HG02763 (cell line): ENCODE data around the gene MYO1D.
"Not testable (repeated sequence)": the region's sequence is repeated elsewhere in the genome, so short reads cannot be mapped to it uniquely, and the experiment has no call there.

Source experiments
- ATAC-seq: cut with Tn5 transposase; IDR thresholded peaks from one replicate; pipeline ENCODE4 v1.9.1; 2021; ENCODE audit warnings: mild to moderate bottlenecking, moderate library complexity; ENCODE audit not compliant: unreplicated experiment

The MYO1D gene

DNA sequence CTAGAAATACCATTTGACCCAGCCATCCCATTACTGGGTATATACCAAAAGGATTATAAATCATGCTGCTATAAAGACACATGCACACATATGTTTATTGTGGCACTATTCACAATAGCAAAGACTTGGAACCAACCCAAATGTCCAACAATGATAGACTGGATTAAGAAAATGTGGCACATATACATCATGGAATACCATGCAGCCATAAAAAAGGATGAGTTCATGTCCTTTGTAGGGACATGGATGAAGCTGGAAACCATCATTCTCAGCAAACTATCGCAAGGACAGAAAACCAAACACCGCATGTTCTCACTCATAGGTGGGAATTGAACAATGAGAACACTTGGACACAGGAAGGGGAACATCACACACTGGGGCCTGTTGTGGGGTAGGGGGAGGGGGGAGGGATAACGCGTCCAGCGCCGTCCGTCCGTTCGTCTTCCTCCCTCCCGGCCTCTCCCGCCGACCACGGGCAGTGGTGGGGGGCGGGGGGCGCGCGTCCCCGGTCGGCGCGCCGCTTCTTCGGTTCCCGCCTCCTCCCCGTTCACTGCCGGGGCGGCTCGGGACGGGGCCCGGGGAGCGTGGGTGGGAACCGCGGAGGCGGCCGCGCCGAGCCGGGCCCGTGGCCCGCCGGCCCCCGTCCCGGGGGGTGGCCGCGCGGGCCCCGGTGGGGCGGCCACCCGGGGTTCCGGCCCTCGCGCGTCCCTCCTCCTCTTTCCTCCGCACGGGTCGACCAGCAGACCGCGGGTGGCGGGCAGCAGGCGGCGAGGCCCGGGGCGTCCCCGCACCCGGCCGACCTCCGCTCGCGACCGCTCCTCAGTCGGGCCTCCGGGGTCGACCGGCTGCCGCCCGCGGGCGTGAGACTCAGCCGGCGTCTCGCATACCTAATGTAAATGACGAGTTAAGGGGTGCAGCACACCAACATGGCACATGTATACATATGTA lies 54.7 kb downstream of the MYO1D start:
- ATAC-seq = not testable (repeated sequence)

DNA sequence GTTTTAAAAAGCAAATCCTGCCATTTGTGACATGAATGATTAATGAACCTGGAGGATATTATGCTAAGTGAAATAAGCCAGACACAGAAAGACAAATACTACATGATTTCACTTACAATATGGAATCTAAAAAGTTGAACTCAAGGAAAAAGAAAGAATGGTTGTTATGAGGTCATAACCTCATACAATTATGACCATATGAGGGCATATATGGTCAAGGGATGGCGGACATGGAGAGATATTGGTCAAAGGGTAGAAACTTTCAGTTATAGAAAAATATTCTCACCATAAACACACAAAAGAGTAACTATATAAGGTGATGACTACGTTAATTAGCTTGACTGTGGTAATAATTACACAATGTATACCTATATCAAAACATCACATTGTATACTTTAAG lies 56.5 kb downstream of the MYO1D start:
- no peak for ATAC-seq

DNA sequence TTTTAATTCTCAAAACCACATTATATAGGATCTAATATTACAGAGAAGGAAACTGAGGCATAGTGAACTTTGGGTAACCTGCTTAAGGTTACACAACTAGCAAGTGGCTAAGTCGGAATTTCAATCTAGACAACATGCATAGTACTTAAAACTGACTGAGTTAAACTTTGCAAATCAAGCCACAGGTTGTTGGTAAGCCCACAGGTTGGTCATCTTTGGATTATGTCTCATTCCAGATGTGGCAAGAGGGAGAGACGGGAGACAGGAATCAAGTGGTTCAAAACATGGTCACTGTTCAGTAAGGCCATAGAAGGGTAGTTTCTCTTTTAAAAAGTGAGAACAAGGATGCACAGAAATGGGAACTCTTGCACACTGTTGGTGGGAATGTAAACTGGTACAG lies 57.1 kb downstream of the MYO1D start:
- ATAC-seq = no peak

DNA sequence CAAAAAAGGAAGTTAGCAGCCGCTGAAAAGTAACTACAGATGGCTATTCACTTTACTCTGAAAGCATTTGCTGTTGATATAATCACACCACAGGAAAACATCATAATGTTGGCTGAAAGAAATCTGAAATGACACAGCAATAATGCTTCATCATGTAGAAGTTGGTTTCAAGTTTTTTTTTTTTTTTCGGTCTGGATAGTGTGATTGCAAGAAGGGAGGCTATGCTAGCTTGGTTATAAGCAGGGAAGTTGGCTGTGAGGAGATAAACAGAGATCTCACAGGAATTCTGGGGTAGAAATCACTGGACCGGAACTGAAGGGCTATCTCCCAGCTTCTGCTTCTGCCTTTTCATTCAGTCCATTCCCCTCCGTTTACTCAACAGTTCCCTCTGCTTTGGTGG lies 57.9 kb downstream of the MYO1D start:
- ATAC-seq = no peak

DNA sequence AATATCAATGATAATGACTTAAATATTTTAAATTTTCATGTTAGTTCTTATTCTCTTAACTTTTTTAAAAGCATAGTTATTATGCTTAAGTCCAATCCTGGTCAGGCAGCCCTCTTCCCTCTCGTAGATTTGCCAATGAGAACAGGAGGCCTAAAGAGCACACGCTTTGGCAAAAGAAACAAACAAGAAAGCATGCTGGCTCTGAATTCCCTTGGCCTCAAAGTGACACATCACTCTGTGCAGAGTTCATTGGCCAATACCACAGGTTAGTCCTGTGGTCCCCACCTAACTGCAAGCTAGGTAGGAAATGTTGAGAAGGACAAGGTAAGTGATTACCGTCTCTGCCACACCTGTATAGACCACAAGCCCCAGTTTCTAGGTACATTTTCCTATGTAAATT lies 61.5 kb downstream of the MYO1D start:
- ATAC-seq = no peak

DNA sequence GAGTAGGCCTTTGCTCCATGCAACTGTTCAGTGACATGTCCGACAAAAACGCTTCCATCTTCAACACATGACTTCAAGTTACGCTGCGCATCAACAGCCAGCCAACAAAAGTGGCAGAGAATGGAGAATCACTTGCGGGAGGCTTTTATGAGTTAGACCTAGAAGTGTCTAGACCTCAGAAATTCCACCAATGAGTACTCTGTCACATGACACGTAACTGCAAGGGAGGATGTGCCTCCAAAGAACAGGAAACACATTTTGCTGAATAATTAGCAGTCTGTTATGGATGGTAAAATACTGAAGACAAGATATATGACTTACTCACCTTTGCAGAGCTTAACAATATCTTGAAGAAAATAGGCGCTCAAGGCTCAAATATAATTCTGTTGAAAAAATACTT lies 62.1 kb downstream of the MYO1D start:
- no peak for ATAC-seq

DNA sequence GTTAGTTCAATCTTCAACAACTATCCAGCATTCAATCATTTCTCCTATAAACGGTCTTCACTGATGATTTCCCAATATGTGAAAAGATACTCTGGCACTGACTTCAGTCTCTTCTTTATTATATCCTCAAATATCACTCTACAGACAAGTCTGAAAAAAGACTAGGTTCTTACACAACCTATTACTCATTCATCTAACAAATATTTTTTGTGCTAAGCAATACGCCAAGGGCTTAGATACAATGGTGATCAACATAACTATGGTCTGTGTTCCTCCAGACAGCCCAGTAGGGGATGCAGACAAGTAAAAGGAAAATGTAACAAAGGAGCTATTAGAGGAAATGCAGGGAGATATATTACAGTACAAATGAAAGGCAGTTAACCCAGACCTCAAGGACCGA lies 63.9 kb downstream of the MYO1D start:
- ATAC-seq = no peak

DNA sequence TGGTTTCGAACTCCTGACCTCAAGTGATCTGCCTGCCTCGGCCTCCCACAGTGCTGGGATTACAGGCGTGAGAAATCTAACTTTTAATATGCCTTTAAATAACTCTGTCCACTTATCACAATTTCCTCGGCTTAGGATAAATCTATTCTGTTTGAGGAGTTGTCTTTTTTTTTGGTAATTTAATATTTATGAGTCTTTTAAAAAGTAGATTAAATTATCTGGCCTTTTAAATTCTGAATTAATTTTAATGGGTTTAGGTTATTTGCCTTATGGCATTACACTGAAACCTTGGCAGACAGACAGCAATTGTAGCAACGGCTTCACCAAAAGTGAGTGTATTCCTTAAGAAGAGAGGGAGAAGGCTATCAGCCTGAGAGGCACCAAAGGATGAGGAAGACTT lies 66.2 kb downstream of the MYO1D start:
- no peak for ATAC-seq

DNA sequence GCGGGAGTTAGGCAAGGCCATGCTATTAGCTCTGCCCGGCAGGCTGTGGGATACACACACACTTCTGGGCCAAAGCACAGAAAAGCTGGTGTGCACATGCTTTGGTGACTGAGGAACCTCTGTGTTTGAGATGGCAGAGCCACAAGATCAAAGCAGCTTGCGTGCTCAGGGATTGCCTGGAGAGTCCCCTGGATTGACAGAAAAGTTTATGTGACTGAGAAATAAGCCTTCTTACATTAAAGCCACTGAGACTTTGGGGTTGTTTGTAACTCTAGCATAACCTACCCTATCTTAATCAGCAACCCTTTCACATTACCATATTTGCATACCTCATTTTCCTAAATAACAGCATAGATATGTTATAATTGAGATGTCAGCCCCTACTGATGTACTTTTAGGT lies 69.3 kb downstream of the MYO1D start:
- no peak for ATAC-seq

DNA sequence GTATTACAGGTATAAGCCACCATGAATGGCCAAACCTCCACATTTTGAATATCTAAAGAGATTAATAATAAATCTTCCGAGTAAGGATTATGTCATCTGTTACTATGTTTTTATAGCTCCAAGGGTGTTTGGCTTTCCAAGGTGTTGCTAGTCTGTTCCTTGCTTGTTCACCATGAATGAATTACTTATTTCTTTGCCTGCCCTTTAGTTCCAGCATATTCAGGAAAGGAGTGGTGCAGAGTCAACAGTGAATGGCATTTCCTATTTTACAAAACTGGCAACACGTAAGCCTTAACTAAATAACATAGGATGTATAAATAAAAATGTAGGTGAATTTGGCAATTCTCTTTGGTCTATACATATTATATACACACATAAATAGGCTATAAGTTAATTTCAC lies 70.3 kb downstream of the MYO1D start:
- no peak for ATAC-seq

DNA sequence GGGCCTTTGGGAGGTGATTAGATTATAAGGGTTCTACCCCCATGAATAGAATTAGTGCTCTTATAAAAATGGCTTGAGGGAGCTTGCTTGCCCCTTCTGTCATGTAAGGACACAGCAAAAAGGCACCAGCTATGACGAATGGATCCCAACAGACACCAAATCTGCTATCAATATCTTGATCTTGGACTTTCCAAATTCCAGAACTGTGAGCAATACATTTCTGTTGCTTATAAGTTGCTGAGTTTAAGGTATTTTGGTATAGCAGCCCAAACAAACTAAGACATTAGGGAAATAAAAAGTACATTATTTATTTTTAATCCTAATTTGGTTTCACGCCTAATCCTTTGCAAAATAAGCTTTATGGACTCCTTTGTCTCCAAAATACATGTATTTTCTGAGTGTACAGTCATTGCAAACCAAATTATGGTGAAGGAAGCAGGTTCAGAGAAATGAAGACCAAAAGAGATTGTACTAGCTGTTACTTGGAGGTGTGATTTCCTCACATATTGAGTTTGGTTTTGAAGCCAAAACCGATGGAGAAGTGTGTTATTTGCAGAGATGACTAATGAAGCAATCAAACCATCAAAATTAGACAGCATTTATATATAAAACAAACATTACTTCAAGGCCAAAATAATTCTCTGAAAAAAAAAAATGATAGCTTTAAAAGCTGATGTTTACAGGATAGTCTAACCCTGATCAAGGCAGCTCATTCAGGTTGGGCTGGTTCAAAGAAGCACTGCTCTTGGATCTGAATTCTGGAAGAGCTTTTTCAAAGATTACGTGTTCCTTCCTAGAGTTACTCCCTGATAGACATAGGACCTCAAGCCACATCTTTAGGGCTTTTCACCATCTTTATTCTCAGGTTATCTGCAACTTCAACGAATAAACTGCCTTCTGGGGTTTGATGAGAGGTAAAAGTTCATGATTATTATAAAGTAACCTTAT lies 71.6 kb downstream of the MYO1D start:
- no peak for ATAC-seq

DNA sequence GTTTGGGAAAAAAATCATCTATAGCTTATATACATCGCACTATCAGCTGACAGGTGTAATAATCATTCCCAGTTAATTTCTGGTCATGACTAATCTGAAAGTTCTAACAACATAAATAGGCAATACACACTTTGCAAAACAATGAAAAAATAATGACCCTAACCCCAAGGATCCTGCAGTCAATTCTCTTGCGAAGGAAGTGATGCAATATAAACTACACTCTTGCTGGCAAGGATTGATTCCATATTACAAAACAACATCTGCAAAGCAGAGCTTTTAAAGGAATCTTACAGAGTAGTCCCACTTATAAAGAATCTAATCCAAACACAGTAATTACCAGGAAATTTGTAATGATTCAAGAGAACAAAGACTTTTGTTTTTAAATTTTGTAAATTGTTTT lies 73.4 kb downstream of the MYO1D start:
- ATAC-seq = no peak

DNA sequence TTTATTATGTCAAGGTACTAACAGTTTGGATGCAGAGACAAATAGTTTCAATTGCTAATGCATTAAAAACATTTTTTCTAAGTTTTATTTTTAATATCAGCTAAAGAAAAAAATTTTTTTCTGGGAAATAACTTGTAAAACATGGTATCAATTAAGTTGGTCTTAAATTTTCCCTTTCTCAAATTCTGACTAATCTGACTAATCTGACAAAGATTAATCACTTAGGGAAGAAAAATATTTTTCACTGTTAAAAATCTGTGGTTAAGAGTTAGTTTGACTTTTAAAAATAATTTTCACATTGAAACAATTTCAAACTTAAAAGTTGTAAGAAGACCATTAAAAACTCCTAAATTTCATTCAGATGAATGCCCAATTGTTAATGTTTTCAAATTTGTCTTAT lies 74.6 kb downstream of the MYO1D start:
- no peak for ATAC-seq

DNA sequence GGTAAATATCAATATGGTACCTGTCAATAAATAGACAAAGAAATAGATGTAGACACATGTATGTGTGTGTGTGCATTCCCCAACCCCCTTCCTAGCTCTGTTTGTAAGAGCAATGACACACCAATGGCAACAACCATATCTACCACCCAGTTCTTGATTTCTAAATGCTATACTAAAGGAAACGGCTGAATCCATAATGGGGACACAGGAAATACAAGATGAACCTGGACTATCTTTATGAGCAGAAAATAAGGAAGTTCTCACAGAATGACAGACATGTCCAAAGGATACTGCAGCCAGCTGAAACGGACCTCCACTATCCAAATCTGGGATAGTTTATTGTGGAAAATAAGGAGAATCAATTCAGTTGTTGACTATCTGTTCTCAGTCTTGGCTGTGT lies 75.3 kb downstream of the MYO1D start:
- no peak for ATAC-seq

DNA sequence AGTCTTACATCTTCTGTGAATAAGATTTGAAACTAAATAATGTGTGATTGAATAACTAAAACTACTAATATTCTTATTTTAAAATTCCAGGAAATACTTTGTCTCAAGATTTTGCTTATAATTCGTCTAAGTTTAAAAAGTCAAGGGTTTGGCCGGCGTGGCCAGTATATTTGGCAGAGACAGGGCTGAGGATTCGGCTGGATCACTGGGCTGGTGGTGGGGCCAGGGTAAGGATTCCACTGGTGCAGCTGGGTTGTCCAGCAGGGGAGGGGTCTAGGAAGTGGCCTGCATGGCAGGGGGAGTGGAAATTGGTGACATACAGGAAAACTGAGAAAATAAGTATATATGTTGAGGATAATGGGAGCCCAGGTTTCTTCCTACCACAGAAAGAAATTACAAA lies 75.7 kb downstream of the MYO1D start:
- ATAC-seq = no peak

DNA sequence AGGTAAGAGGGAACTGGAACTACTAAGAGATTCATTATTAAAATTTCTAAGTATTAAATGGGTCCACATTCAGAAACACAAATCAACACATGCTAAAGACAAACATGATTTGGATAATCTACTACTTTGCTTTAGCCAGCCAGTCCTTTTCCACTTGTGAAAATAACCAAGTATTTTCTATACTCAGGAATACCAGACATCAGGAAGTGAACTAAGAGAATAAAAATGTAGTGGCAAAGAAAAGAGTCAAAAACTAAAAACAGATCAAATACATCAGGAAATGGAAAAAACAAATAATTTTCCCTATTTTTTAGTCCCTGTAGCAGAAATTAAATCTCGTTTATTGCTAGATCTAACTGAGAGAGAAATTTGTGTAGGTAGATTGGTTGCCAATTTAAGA lies 78.0 kb downstream of the MYO1D start:
- no peak for ATAC-seq

DNA sequence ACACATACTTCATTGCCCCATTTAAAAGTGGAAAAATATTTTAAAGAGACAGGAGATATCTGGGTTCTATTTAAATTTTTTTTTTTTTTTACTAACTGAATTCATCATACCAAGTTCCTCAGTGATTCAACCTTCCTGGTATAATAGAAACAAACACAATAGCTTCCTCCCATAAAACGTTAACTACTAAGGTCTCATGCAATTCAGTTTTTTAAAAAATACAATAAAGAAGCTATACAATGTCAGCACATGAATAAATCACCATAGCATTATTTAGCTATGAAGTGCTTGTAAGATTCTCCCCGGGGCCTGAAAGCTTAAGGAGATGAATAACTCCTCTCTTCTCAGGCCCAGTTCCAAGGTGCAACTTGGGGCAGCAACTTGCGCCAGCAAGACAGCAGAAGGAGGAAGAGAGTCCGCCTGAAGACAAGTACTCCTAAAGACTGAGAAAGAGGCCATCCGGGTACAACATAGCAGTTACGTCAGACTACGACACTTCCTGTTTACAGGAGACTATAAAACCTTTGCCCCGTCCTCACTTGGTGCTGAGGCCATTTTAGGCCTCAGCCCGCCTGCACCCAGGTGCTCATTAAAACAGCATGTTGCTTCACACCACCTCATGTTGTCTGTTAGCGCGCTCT lies 81.5 kb downstream of the MYO1D start:
- no peak for ATAC-seq

DNA sequence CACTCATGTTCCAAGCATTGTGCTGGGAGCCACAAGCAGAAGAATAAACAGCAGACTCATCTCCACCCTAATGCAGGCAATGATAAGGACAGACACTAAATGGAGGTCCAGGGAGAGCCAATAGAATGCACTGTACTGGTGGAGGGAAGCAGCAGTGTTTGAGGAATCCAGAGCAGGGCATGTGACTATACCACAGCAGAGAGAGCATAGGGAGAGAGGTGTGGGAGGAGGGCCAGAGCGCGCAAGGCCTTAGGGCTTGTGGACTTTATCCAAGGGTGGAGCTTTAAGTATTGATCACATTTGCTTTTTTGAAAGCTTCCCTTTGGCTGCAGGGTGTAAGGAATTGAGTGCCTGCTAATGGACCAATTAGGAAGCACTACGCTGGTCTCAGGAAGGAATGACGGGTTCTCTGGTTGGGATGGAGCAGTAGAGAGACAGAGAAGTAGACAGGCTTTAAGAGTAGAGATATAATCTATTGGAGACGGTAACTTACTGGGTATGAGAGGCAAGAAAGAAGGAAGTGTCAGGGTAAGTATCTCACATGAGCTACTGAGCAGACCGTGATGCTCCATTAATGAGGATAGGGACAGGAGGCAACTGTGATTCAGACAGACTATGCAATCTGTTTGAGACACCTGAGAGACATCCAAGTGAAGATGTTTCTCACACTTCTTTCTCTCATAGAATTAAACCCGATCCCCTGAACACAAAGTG lies 82.2 kb downstream of the MYO1D start:
- no peak for ATAC-seq

DNA sequence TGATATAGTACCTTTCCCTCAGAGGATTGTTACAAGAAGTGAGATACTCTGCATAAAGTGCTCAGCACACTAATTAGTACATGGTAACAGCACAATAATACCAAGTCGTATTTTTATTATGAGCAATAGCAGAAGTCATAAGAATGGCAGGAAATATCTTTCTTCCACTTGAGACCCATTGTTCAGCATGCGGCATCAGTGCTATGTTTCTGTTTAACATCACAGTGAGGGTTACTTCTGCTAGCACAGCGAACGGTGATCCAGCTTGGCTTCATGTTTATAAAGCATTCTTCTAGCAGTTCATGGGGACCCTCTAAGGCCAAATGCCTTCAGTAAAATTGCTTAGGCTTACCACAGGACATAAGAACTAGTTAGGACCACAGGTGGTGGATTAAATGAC lies 83.1 kb downstream of the MYO1D start:
- ATAC-seq = no peak

DNA sequence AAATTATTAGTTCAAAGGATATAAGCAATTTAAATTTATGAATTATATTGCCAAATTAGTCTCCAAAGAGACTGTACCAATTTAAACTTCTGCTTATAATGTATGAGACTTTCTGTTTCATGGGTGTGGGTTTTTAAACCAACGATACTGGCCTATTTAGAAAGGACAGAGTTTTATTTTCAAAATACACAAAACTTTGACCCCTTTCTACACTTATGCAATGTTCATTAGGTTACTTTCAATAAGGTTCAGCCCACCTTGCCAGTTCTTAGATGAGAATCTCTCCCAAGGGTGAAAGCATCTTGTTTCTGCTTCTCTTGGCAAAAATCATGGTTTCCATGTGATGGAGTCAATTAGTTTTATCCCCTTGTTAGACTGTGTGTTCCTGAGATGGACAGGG lies 84.7 kb downstream of the MYO1D start:
- no peak for ATAC-seq

DNA sequence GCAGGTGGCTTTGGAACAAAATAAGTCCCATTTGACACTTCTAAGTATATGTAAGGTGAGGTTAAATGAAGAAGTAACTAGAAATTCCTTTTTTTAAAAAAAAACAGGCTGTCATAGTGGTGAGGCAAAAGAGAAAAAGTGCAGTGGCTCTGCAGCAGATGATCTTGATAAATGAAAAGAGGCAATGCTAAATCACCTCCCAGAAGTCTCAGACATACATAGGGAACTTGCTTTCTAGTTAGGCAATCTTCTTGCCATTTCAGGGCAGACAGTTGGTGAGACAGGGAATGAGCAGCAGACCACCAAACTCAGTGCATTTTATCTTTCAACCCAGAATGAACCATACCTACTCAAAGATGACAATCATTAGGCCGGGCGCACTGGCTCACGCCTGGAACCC lies 90.8 kb downstream of the MYO1D start:
- no peak for ATAC-seq
